Aorta (tissue), 5 donors: ENCODE data around the gene NHERF2. TPM values are rescaled to one million over a fixed set of nuclear protein-coding genes. Genes with fewer than 3 reads are reported as not detected.

ENCODE experiments used
- ATAC-seq: fragments of 200-7000 bp; cut with Tn5 transposase; one replicate; pipeline ENCODE4 v1.9.1; 2022; ENCODE audit warnings: moderate library complexity; ENCODE audit not compliant: low FRiP score
- DNase-seq, 2 donors: peaks; one replicate each; pipeline ENCODE4 v3.0.0-alpha.2; 2020
- H3K27ac ChIP-seq, 2 donors: one replicate each; pipeline ENCODE4 v1.5.1; 2013; ENCODE audit warnings: low read length in 2 of 2, mild to moderate bottlenecking in 2 of 2, moderate library complexity in 2 of 2, control low read depth in 1 of 2, inconsistent platforms in 1 of 2, low read depth in 1 of 2
- H3K27me3 ChIP-seq, 2 donors: one replicate each; pipeline ENCODE4 v1.6.1; 2013; ENCODE audit warnings: control low read depth in 1 of 2, low read length in 1 of 2, mild to moderate bottlenecking in 1 of 2, moderate library complexity in 1 of 2; ENCODE audit not compliant: insufficient read depth in 2 of 2, control insufficient read depth in 1 of 2
- H3K36me3 ChIP-seq, 2 donors: one replicate each; pipeline ENCODE4 v1.6.1; 2013; ENCODE audit warnings: control low read depth in 1 of 2, low read length in 1 of 2, mild to moderate bottlenecking in 1 of 2; ENCODE audit not compliant: insufficient read depth in 2 of 2, control insufficient read depth in 1 of 2
- H3K4me1 ChIP-seq, 2 donors: one replicate each; pipeline ENCODE4 v1.6.1; 2013; ENCODE audit warnings: low read length in 2 of 2, control low read depth in 1 of 2, mild to moderate bottlenecking in 1 of 2, moderate library complexity in 1 of 2; ENCODE audit not compliant: insufficient read depth in 2 of 2, control insufficient read depth in 1 of 2
- H3K4me3 ChIP-seq, 2 donors: one replicate each; pipeline ENCODE4 v1.5.1; 2013; ENCODE audit warnings: low read length in 2 of 2, control low read depth in 1 of 2, mild to moderate bottlenecking in 1 of 2
- H3K9me3 ChIP-seq: one replicate; pipeline ENCODE4 v1.6.1; 2013; ENCODE audit warnings: mild to moderate bottlenecking, low read length; ENCODE audit not compliant: control insufficient read depth
- WGBS, 2 donors: extraction: QIAGEN DNeasy Blood & Tissue Kit; methylation state at CpG; one replicate each; pipeline ENCODE4 v1.1.7; 2013; 5-methylcytosine and 5-hydroxymethylcytosine counted together
- intact Hi-C, 2 donors: fragments of 100-400 bp; cut with DNase I; formaldehyde crosslinking; loops; one replicate each; pipeline versions ENCODE4 v1.14.2 to v1.15.0; 2022
- polyA plus RNA-seq, 2 donors: library from polyadenylated mRNA; stranded (reverse); fragments of 200-250 nt; gene quantifications; one replicate each; pipeline ENCODE4 v1.2.3, GENCODE V29; 2013
- total RNA-seq, 2 donors: library from RNA; stranded (reverse); fragmentation: NEBNext Ultra II Directional; extraction: Animal tissue kit (Norgen Biotek cat#: 25700); gene quantifications; one replicate each; pipeline ENCODE4 v1.2.1, GENCODE V29; 2021
- donor health status: healthy with polysubstance abuse.
- donor health status: Bipolar disorder and iron deficiency.
- donor health status: DM: no; HTN: no; CAD: no.
- donor health status: DM: no; HTN: no; CAD: no.
- donor health status: DM: yes; HTN: yes; CAD: no.

The NHERF2 gene
- total and polyA plus RNA-seq, 4 donors, result 81.8 to 133 (median 114) TPM

- no peaks in the 10 kb centered on the region for H3K9me3 ChIP-seq
- DNase-seq (no peak), ATAC-seq (no peak)
- H3K4me3 ChIP-seq, result no peak overlapping the region
- 85 to 92% methylated on average over 8 of the region's 8 CpGs for WGBS, 2 donors
- H3K4me1 ChIP-seq, result no peaks in the 10 kb centered on the region
- intact Hi-C loops, result no loop called here
- peaks cover 0 to 15% of the 10 kb centered on the region in 2 donors for H3K36me3 ChIP-seq
- H3K27me3 ChIP-seq, result no peaks in the 10 kb centered on the region
- H3K27ac ChIP-seq, result no peak overlapping the region
Observed at GRCh38 chr16:2003231-2003826, 23.4 kb upstream of the NHERF2 start.

DNA sequence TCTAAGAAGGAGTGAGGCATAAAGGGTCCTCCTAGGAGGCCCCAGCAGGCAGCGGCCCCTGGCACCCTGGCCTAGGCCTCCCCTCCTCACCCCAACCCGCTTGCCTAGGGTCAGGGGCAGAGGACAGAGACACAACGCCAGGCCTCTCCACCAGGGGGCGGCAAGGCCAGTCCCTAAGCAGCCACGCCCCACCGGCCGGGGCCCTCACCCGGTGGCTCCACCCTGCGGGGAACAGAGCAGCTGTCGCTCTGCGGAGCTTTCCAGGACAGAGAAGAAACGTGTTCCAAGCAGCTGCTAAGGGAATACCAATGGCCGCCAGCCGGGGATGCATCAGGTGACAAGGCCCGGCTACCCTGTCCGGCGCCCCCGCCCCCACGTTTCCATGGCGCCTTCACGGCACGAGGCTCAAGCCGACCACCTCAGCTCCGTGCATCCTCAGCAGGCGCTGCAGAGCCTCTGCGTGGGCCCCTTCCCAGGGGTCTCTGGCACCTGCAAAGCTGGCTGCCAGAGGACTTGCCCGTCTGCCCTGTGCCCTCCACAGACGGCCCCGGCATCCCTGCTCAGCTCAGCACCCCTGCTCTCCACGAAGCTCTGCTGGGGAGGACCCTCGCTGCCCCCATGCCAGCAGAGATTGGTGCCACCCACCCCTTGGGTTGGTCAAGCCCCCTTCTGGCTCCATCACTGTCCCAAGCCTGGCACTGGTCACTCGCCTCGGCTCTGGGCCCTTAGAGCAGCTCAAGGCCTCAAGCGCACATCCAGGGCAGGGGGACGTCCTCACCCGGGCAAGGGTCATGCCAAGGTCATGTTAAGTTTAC, 22.7 kb upstream of the NHERF2 start:
- no peaks in the 10 kb centered on the region for H3K4me1 ChIP-seq
- no peak overlapping the region for H3K27ac ChIP-seq
- no peak overlapping the region for H3K4me3 ChIP-seq
- H3K9me3 ChIP-seq, result no peaks in the 10 kb centered on the region
- WGBS, 2 donors, result 25 to 29% methylated on average over 36 of the region's 36 CpGs
- intact Hi-C loops, result no loop called here
- H3K36me3 ChIP-seq, result peaks cover 0 to 15% of the 10 kb centered on the region in 2 donors
- DNase-seq (peak; percentile 91 to 95), ATAC-seq (peak; percentile 77)
- no peaks in the 10 kb centered on the region for H3K27me3 ChIP-seq

DNA sequence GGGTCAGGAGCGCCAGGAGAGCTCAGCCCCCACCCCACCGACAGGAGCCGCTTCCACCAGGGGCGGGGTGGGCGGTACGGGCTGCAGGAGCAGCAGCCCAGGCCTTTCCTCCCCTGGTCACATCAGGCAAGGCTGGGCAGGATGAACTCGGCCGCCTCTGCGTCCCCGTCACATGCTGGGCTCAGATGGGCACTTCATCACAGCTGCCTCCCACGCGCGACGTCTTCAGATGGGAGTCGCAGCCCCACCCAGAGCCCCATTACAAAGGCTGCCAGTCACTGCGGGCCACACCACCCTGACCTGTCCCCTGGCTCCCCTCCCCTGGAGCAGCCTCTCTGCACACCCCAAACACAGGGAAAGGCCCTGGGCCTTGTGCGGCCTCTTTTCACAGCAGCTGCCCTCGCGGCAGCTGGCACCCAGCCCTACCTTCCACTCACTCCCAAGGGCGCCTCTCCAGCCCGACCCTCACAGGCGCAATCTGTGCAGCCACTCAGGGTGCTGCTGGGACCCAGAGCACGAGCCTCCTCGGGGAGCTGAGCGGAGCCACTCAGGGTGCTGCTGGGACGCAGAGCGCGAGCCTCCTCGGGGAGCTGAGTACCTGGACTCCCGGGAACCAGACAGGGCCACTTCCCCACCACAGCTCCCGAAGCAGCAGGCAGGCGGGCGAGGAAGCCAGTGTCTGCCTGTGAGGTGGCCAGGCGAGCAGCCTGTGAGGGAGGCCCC, 21.7 kb upstream of the NHERF2 start:
- H3K4me3 ChIP-seq, result no peak overlapping the region
- DNase-seq (no peak), ATAC-seq (no peak)
- H3K4me1 ChIP-seq, result no peaks in the 10 kb centered on the region
- no peak overlapping the region for H3K27ac ChIP-seq
- H3K27me3 ChIP-seq, result no peaks in the 10 kb centered on the region
- H3K36me3 ChIP-seq, result peaks cover 0 to 13% of the 10 kb centered on the region in 2 donors
- intact Hi-C loops, result no loop called here
- WGBS, 2 donors, result 84 to 85% methylated on average over 32 to 34 of the region's 34 CpGs
- no peaks in the 10 kb centered on the region for H3K9me3 ChIP-seq

DNA sequence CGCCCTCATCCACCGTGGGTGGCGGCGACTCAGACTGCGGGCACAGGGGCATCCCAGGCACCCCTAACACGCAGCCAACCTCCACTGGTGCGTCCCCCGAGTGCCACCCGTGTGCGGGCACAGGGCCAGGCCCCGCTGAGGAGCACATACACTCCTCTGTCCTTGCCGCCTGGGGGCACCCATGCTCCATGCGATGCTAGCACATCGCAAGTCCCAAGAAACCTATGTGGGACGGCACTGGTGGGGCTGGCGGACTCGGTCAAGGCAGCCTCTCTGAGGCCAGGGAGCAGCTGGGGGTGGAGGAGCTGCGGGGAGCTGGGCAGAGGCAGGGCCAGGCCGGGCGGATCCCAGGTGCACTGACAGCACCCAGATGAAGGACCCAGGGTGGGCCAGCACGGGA, 21.1 kb upstream of the NHERF2 start:
- Histone ChIP-seq H3K4me3 (no peak overlapping the region), H3K4me1 (no peaks in the 10 kb centered on the region), H3K36me3 (peaks cover 0 to 12% of the 10 kb centered on the region in 2 donors), H3K27me3 (no peaks in the 10 kb centered on the region), H3K27ac (no peak overlapping the region), H3K9me3 (no peaks in the 10 kb centered on the region)
- intact Hi-C loops, result no loop called here
- DNase-seq (no peak), ATAC-seq (no peak)
- 75 to 78% methylated on average over 21 of the region's 21 CpGs for WGBS, 2 donors

DNA sequence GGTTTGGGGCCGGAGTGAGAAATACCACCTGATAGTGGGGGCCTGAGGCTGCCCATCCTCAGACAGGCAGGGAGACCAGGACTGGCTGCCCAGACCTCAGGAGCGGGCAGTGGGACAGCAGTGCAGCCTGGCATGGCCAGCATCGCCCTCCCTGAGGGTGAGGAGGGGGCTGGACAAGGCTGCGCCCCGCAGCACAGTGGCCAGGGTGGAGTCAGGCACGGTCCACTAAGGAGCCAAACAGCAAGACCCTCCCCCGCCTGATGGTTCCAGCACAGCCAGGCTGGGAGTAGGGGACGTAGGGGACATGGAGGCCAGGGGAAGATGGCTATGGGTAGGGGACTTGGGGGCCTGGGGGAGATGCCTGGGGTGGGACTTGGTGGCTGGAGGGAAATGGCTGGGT, 20.4 kb upstream of the NHERF2 start:
- intact Hi-C loops, result no loop called here
- no peaks in the 10 kb centered on the region for H3K4me1 ChIP-seq

GRCh38 chr16:2007081-2007836, 19.4 kb upstream of the NHERF2 start:
- DNase-seq (no peak), ATAC-seq (no peak)
- no peaks in the 10 kb centered on the region for H3K4me1 ChIP-seq
- H3K36me3 ChIP-seq, result peaks cover 0 to 2% of the 10 kb centered on the region in 2 donors
- H3K27me3 ChIP-seq, result no peaks in the 10 kb centered on the region
- H3K9me3 ChIP-seq, result no peaks in the 10 kb centered on the region
- WGBS, 2 donors, result 74 to 83% methylated on average over 14 to 16 of the region's 16 CpGs
- no peak overlapping the region for H3K4me3 ChIP-seq
- no peak overlapping the region for H3K27ac ChIP-seq
- intact Hi-C loops, result no loop called here

More for the DNA sequence above, 20.4 kb upstream of the NHERF2 start:
- H3K36me3 ChIP-seq, result peaks cover 0 to 9% of the 10 kb centered on the region in 2 donors
- H3K4me3 ChIP-seq, result no peak overlapping the region
- H3K27ac ChIP-seq, result no peak overlapping the region
- WGBS, 2 donors, result 86 to 91% methylated on average over 8 of the region's 8 CpGs
- DNase-seq (no peak), ATAC-seq (no peak)
- H3K9me3 ChIP-seq, result no peaks in the 10 kb centered on the region
- H3K27me3 ChIP-seq, result no peaks in the 10 kb centered on the region

DNA sequence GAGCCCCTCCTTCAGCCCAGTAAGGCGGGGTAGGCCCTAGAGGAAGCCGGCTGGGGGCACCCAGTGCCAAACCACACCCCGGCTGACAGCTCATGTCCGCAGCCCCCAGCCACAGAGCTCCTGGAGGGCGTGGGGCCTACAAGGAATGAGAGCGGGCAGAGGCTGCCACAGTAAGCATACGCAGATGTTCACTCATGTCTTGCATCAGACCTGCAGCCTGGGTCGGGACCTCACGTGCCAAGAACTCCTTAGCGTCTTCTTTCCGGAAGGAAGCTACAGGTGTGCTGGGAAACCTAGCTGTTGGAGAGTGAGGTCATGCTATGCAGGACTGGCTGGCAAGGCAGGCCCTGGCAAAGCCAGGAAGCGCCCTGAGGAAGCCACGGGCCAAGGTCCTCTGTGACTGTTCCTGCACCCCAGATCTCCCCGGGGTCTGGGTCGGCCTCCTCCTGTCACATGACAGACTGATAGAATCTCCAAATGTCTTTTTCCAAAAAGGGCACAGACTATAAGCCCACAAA, 18.6 kb upstream of the NHERF2 start:
- WGBS, 2 donors, result 67 to 68% methylated on average over 15 of the region's 15 CpGs
- Histone ChIP-seq H3K36me3 (no peaks in the 10 kb centered on the region), H3K4me1 (no peaks in the 10 kb centered on the region), H3K9me3 (no peaks in the 10 kb centered on the region), H3K27me3 (no peaks in the 10 kb centered on the region), H3K27ac (no peak overlapping the region), H3K4me3 (no peak overlapping the region)
- intact Hi-C loops, result no loop called here
- ATAC-seq (no peak), DNase-seq (no peak)

DNA sequence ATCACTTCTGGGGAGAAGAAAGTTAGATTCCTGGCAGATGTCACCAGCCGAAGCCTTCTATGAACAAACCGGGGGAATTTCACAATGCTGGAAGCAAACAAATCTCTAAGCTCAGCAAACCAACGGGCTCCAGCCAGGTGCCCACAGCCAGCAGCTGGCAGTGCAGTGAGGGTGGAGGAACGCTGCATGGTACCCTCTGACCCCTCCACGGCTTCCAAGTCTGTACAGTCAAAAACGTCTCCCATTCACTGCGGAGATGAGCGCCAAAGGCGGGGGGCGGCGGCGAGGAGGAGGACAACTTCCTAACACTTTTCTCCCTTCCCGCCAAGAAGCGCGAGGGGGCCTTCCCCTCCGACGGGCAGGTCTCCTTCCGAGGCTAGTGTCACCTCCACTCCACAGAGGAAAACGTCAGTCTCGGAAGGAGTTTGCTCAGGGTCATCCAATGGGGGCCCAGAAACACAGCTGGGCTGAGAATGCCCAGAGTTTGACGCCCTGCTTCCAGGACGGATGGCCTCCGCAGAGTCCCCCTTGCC, 18.0 kb upstream of the NHERF2 start:
- intact Hi-C loops, result no loop called here
- H3K27me3 ChIP-seq, result no peaks in the 10 kb centered on the region
- H3K27ac ChIP-seq, result no peak overlapping the region
- H3K4me1 ChIP-seq, result no peaks in the 10 kb centered on the region
- ATAC-seq (no peak), DNase-seq (no peak)
- no peaks in the 10 kb centered on the region for H3K9me3 ChIP-seq
- no peaks in the 10 kb centered on the region for H3K36me3 ChIP-seq
- WGBS, 2 donors, result 3 to 4% methylated on average over 23 of the region's 23 CpGs
- peak overlapping the region; percentile 80 to 94 for H3K4me3 ChIP-seq
